ENCODE results near the gene LINC01488.
A peak's percentile ranks its signal among the peaks of the same experiment; 100 is the strongest.

LINC01488 gene

GRCh38 chr11:69512790-69513189 is 31.3 kb downstream of the LINC01488 start:
- Histone ChIP-seq H3K4me1 (ENCODE audit: insufficient read depth, low read length) (no peaks in the 10 kb centered on the region), H3K27me3 (ENCODE audit: insufficient read depth, low read length) (no peaks in the 10 kb centered on the region), H3K9me3 (ENCODE audit: insufficient read depth, low read depth, low read length) (no peaks in the 10 kb centered on the region), H3K4me3 (ENCODE audit: low read length) (no peak overlapping the region), H3K36me3 (ENCODE audit: insufficient read depth, low read depth, low read length) (no peaks in the 10 kb centered on the region), H3K9ac (ENCODE audit: low read depth, low read length) (no peak overlapping the region), H3K27ac (ENCODE audit: low read length) (no peak overlapping the region)

GRCh38 chr11:69513196-69513595 is 31.7 kb downstream of the LINC01488 start:
- Histone ChIP-seq H3K27ac (ENCODE audit: low read length) (no peak overlapping the region), H3K4me3 (ENCODE audit: low read length) (no peak overlapping the region), H3K4me1 (ENCODE audit: insufficient read depth, low read length) (no peaks in the 10 kb centered on the region), H3K9ac (ENCODE audit: low read depth, low read length) (no peak overlapping the region), H3K9me3 (ENCODE audit: insufficient read depth, low read depth, low read length) (peaks cover under 1% of the 10 kb centered on the region; the same call in 1 of the 2 replicates), H3K27me3 (ENCODE audit: insufficient read depth, low read length) (no peaks in the 10 kb centered on the region), H3K36me3 (ENCODE audit: insufficient read depth, low read depth, low read length) (no peaks in the 10 kb centered on the region)

GRCh38 chr11:69513663-69514224 is 32.3 kb downstream of the LINC01488 start:
- H3K9ac ChIP-seq (ENCODE audit: low read depth, low read length): no peak overlapping the region
- H3K4me1 ChIP-seq (ENCODE audit: insufficient read depth, low read length): no peaks in the 10 kb centered on the region

GRCh38 chr11:69514771-69515170 is 33.3 kb downstream of the LINC01488 start:
- H3K27me3 ChIP-seq (ENCODE audit: insufficient read depth, low read length): no peaks in the 10 kb centered on the region; the same call in 1 of the 2 replicates
- no peak overlapping the region for H3K27ac ChIP-seq (ENCODE audit: low read length)
- H3K4me3 ChIP-seq (ENCODE audit: low read length): no peak overlapping the region
- no peaks in the 10 kb centered on the region for H3K4me1 ChIP-seq (ENCODE audit: insufficient read depth, low read length)
- no peak overlapping the region for H3K9ac ChIP-seq (ENCODE audit: low read depth, low read length)
- peaks cover 7% of the 10 kb centered on the region; the same call in 1 of the 2 replicates for H3K9me3 ChIP-seq (ENCODE audit: insufficient read depth, low read depth, low read length)
- no peaks in the 10 kb centered on the region for H3K36me3 ChIP-seq (ENCODE audit: insufficient read depth, low read depth, low read length)

More at GRCh38 chr11:69513663-69514224, 32.3 kb downstream of the LINC01488 start:
- no peaks in the 10 kb centered on the region for H3K27me3 ChIP-seq (ENCODE audit: insufficient read depth, low read length)
- no peak overlapping the region for H3K4me3 ChIP-seq (ENCODE audit: low read length)
- H3K27ac ChIP-seq (ENCODE audit: low read length): no peak overlapping the region
- no peaks in the 10 kb centered on the region for H3K36me3 ChIP-seq (ENCODE audit: insufficient read depth, low read depth, low read length)
- peaks cover 6% of the 10 kb centered on the region; the same call in 1 of the 2 replicates for H3K9me3 ChIP-seq (ENCODE audit: insufficient read depth, low read depth, low read length)

GRCh38 chr11:69515271-69516245 is 34.1 kb downstream of the LINC01488 start:
- Histone ChIP-seq H3K27me3 (ENCODE audit: insufficient read depth, low read length) (no peaks in the 10 kb centered on the region; the same call in 1 of the 2 replicates), H3K36me3 (ENCODE audit: insufficient read depth, low read depth, low read length) (no peaks in the 10 kb centered on the region), H3K4me1 (ENCODE audit: insufficient read depth, low read length) (peaks cover 5% of the 10 kb centered on the region; the same call in 1 of the 2 replicates), H3K9ac (ENCODE audit: low read depth, low read length) (no peak overlapping the region), H3K27ac (ENCODE audit: low read length) (no peak overlapping the region), H3K9me3 (ENCODE audit: insufficient read depth, low read depth, low read length) (peaks cover 7% of the 10 kb centered on the region; the same call in 1 of the 2 replicates), H3K4me3 (ENCODE audit: low read length) (no peak overlapping the region)

GRCh38 chr11:69516526-69516925 is 35.1 kb downstream of the LINC01488 start:
- Histone ChIP-seq H3K36me3 (ENCODE audit: insufficient read depth, low read depth, low read length) (no peaks in the 10 kb centered on the region), H3K27ac (ENCODE audit: low read length) (no peak overlapping the region), H3K4me1 (ENCODE audit: insufficient read depth, low read length) (peaks cover 13% of the 10 kb centered on the region; the same call in 1 of the 2 replicates), H3K9me3 (ENCODE audit: insufficient read depth, low read depth, low read length) (peaks cover 7% of the 10 kb centered on the region; the same call in 1 of the 2 replicates), H3K27me3 (ENCODE audit: insufficient read depth, low read length) (no peaks in the 10 kb centered on the region; the same call in 1 of the 2 replicates), H3K9ac (ENCODE audit: low read depth, low read length) (no peak overlapping the region), H3K4me3 (ENCODE audit: low read length) (no peak overlapping the region)

- H3K4me3 ChIP-seq (ENCODE audit: low read length): no peak overlapping the region
- peaks cover 8% of the 10 kb centered on the region; the same call in 1 of the 2 replicates for H3K27me3 ChIP-seq (ENCODE audit: insufficient read depth, low read length)
- peaks cover 16% of the 10 kb centered on the region; the same call in 1 of the 2 replicates for H3K4me1 ChIP-seq (ENCODE audit: insufficient read depth, low read length)
- no peaks in the 10 kb centered on the region for H3K36me3 ChIP-seq (ENCODE audit: insufficient read depth, low read depth, low read length)
- peaks cover 7% of the 10 kb centered on the region; the same call in 1 of the 2 replicates for H3K9me3 ChIP-seq (ENCODE audit: insufficient read depth, low read depth, low read length)
- no peak overlapping the region for H3K27ac ChIP-seq (ENCODE audit: low read length)
- H3K9ac ChIP-seq (ENCODE audit: low read depth, low read length): no peak overlapping the region
Measured at GRCh38 chr11:69518081-69518950, 36.9 kb downstream of the LINC01488 start.

GRCh38 chr11:69520186-69520916 is 38.9 kb downstream of the LINC01488 start:
- H3K9me3 ChIP-seq (ENCODE audit: insufficient read depth, low read depth, low read length): peaks cover 7% of the 10 kb centered on the region; the same call in 1 of the 2 replicates
- no peak overlapping the region for H3K27ac ChIP-seq (ENCODE audit: low read length)
- H3K4me1 ChIP-seq (ENCODE audit: insufficient read depth, low read length): peaks cover 16% of the 10 kb centered on the region; the same call in 1 of the 2 replicates
- H3K27me3 ChIP-seq (ENCODE audit: insufficient read depth, low read length): peaks cover 11% of the 10 kb centered on the region; the same call in 1 of the 2 replicates
- H3K36me3 ChIP-seq (ENCODE audit: insufficient read depth, low read depth, low read length): no peaks in the 10 kb centered on the region
- no peak overlapping the region for H3K9ac ChIP-seq (ENCODE audit: low read depth, low read length)
- H3K4me3 ChIP-seq (ENCODE audit: low read length): no peak overlapping the region

GRCh38 chr11:69521457-69521856 is 40.0 kb downstream of the LINC01488 start:
- H3K36me3 ChIP-seq (ENCODE audit: insufficient read depth, low read depth, low read length): no peaks in the 10 kb centered on the region
- peaks cover 16% of the 10 kb centered on the region; the same call in 1 of the 2 replicates for H3K4me1 ChIP-seq (ENCODE audit: insufficient read depth, low read length)
- H3K4me3 ChIP-seq (ENCODE audit: low read length): peak overlapping the region; percentile 47; the same call in 1 of the 2 replicates
- peak overlapping the region; percentile 63; the same call in 1 of the 2 replicates for H3K9ac ChIP-seq (ENCODE audit: low read depth, low read length)
- peaks cover 7% of the 10 kb centered on the region; the same call in 1 of the 2 replicates for H3K9me3 ChIP-seq (ENCODE audit: insufficient read depth, low read depth, low read length)
- H3K27me3 ChIP-seq (ENCODE audit: insufficient read depth, low read length): peaks cover 11% of the 10 kb centered on the region; the same call in 1 of the 2 replicates
- H3K27ac ChIP-seq (ENCODE audit: low read length): no peak overlapping the region

GRCh38 chr11:69523453-69523852 is 42.0 kb downstream of the LINC01488 start:
- Histone ChIP-seq H3K9me3 (ENCODE audit: insufficient read depth, low read depth, low read length) (peaks cover 4% of the 10 kb centered on the region; the same call in 1 of the 2 replicates), H3K27me3 (ENCODE audit: insufficient read depth, low read length) (peaks cover 11% of the 10 kb centered on the region; the same call in 1 of the 2 replicates), H3K4me1 (ENCODE audit: insufficient read depth, low read length) (peaks cover 16% of the 10 kb centered on the region; the same call in 1 of the 2 replicates)

More at GRCh38 chr11:69523453-69523852, 42.0 kb downstream of the LINC01488 start:
- H3K9ac ChIP-seq (ENCODE audit: low read depth, low read length): no peak overlapping the region
- no peak overlapping the region for H3K27ac ChIP-seq (ENCODE audit: low read length)
- H3K36me3 ChIP-seq (ENCODE audit: insufficient read depth, low read depth, low read length): no peaks in the 10 kb centered on the region
- H3K4me3 ChIP-seq (ENCODE audit: low read length): no peak overlapping the region
